Activated CD4-positive, alpha-beta T cell treated with anti-CD3 and anti-CD28 coated beads for 36 hours (primary cell): ENCODE data around the gene FERMT3. TPM values are rescaled to one million over a fixed set of nuclear protein-coding genes. Genes with fewer than 3 reads are reported as not detected.

Experiments used
- ATAC-seq: fragments of 200-7000 bp; cut with Tn5 transposase; one replicate; pipeline ENCODE4 v1.10.0; 2021; ENCODE audit warnings: mild to moderate bottlenecking, moderate library complexity
- CTCF ChIA-PET: fragments of 350-600 bp; sonication (Branson Sonifier 250); formaldehyde crosslinking; loops from one replicate; lab custom pipeline; 2021; ENCODE audit warnings: antibody characterized with exemption; lab: Charles Lee
- POLR2A ChIA-PET: fragments of 350-600 bp; sonication (Branson Sonifier 250); formaldehyde crosslinking; loops from one replicate; lab custom pipeline; 2021; ENCODE audit warnings: antibody characterized with exemption, inconsistent platforms; lab: Charles Lee
- DNase-seq: peaks from one replicate; pipeline ENCODE4 v3.0.0-alpha.2; 2020
- H3K27ac Mint-ChIP-seq: one replicate; pipeline ENCODE4 v1.8.0; 2021; ENCODE audit warnings: mixed read lengths
- H3K27me3 Mint-ChIP-seq: one replicate; pipeline ENCODE4 v1.8.0; 2021; ENCODE audit warnings: mixed read lengths
- H3K36me3 Mint-ChIP-seq: one replicate; pipeline ENCODE4 v1.8.0; 2021; ENCODE audit warnings: low read depth, mixed read lengths
- H3K4me1 Mint-ChIP-seq: one replicate; pipeline ENCODE4 v1.8.0; 2021; ENCODE audit warnings: mixed read lengths
- H3K4me3 Mint-ChIP-seq: one replicate; pipeline ENCODE4 v1.8.0; 2021; ENCODE audit warnings: mild to moderate bottlenecking, moderate library complexity, mixed read lengths
- H3K9me3 Mint-ChIP-seq: one replicate; pipeline ENCODE4 v1.8.0; 2021; ENCODE audit warnings: low read depth, mixed read lengths
- intact Hi-C, 2 experiments: fragments of 100-400 bp; cut with DNase I in 1 of 2; cut with micrococcal nuclease in 1 of 2; formaldehyde crosslinking; loops; one replicate each; pipeline versions ENCODE4 v1.14.2 to v1.15.1; 2022 to 2024; cut with DNase I, micrococcal nuclease
- total RNA-seq, 2 experiments: library from RNA; stranded (reverse); gene quantifications; one replicate each; pipeline ENCODE4 v1.2.3, GENCODE V29; 2021

The FERMT3 gene
- total RNA-seq, 2 experiments from 2014 or later, result 182 to 184 TPM

DNA sequence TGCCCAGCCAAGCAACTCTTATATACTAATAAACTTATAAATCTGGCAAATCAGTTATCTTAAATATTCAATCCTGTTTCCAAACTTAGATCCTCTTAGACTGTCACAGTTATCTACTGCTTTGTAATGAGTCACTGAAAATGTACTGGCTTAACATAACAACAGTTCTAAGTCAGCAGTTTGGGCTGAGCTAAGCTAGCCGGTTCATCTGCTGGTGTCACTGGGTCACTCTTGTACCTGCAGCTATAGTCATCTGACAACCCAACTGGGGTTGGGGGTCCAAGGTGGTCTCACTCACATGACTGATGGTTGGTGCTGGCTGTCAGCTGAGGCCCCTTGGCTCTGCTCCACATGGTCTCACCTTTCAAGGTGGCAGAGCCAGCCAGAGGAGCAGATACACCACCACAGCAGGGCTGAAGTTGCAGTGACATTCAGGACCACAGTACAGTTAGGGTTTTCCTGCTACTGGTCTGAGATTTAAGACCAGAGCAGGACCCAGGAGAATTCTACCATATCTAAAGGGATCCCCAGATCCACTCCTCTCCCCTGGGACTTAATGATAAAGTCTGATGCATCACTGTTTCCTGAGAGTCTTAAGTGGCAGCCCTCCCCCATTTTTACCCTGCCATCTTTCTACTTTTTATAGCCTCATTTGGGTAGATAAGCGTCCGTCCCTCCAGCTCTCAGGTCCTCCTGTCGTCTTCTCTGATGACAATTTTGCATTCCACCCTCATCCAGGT is 32.7 kb upstream of the FERMT3 start:
- ChIA-PET CTCF (no interaction called here), POLR2A (no interaction called here)
- Mint-ChIP-seq H3K36me3 (peaks cover 14% of the 10 kb centered on the region), H3K27me3 (no peaks in the 10 kb centered on the region), H3K27ac (peak overlapping the region; percentile 31), H3K9me3 (peaks cover 4% of the 10 kb centered on the region), H3K4me3 (no peak overlapping the region), H3K4me1 (peaks cover 19% of the 10 kb centered on the region)
- intact Hi-C loops, result no loop called here
- DNase-seq (no peak), ATAC-seq (no peak)

DNA sequence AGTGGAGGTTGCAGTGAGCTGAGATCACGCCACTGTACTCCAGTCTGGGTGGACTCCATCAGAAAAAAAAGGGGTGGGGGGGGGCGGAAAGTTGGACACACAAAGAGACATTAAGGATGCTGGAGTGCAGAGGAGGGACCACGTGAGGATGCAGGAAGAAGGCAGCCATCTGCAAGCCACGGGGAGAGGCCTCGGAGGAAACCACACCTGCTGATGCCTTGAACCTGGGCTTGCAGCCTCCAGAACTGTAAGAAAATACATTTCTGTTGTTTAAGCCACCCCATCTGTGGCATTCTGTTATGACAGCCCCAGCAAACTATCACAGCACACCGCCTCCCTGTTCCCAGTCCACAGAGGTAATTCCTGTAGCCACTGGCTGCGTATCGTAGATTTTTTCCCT is 29.8 kb upstream of the FERMT3 start:
- H3K36me3 Mint-ChIP-seq, result peaks cover 15% of the 10 kb centered on the region
- no peak overlapping the region for H3K4me3 Mint-ChIP-seq
- CTCF ChIA-PET, result interaction anchor here (1.6 kb wide), 1 partner anchor 9 kb away, joined by 8 read pairs; the partner anchor contains the start of gene STIP1
- POLR2A ChIA-PET, result no interaction called here
- DNase-seq (no peak), ATAC-seq (no peak)
- H3K9me3 Mint-ChIP-seq, result peaks cover 4% of the 10 kb centered on the region
- H3K27me3 Mint-ChIP-seq, result no peaks in the 10 kb centered on the region
- intact Hi-C loops, result no loop called here
- H3K27ac Mint-ChIP-seq, result peak overlapping the region; percentile 42
- H3K4me1 Mint-ChIP-seq, result peaks cover 28% of the 10 kb centered on the region

DNA sequence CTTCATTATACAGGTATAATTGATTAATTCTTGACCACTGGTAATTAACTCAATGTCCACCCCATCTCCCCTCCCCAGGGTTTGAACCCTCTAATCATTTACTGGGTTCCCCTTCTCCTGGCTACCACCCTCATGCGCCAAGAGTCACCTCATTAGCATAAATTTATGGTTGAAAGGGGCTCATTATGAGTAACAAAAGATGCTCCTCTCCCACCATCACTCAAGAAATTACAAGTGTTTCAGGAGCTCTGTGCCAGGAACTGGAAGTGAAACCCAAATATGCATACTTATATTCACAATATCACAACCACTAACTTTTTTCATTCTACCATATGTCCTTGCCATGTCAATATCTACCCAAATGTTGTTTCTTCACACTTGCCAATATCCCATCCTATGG is 28.3 kb upstream of the FERMT3 start:
- ATAC-seq (peak; percentile 48), DNase-seq (no peak)
- CTCF ChIA-PET, result interaction anchor here (0.7 to 1.0 kb wide), 2 partner anchors 25 to 176 kb away, joined by 3 read pairs; no protein-coding TSS in a partner anchor
- POLR2A ChIA-PET, result interaction anchor here (0.5 to 0.6 kb wide), 2 partner anchors 9 to 11 kb away, joined by 3 read pairs; no protein-coding TSS in a partner anchor
- no peaks in the 10 kb centered on the region for H3K27me3 Mint-ChIP-seq
- H3K9me3 Mint-ChIP-seq, result peaks cover 4% of the 10 kb centered on the region
- peaks cover 36% of the 10 kb centered on the region for H3K4me1 Mint-ChIP-seq
- no peak overlapping the region for H3K27ac Mint-ChIP-seq
- peaks cover 15% of the 10 kb centered on the region for H3K36me3 Mint-ChIP-seq
- H3K4me3 Mint-ChIP-seq, result no peak overlapping the region
- intact Hi-C loops, result no loop called here

DNA sequence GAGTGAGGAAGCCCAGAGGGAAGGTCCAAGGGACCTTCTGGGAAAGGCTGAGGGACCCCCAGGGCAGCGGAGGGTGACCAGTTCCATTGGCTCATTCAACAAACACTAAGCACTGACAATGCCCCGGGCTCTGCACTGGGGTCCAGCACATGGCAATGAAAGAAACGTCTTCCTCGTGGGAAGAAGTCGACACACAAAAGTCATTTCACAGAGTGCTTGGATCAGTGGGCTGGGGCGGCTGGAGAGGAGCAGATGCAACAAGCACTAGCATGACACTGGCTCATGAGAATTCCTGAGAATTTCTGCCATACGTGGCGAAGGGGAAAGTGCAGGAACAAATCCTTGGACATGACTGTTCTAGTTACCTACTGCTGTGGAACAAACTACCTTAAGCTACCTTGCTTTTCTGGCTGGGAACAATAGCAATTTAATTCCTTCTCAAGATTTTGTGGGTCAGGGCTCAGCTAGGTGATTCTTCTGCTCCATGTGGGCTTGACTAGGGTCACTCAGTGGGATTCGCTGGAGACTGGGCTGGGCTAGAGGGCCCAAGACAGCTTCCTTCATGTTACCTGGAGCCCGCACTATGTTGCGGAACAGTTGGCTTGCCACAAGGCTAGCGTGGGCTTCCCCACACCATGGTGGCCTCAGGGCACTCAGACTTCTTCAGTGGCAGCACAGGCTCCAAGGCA is 27.4 kb upstream of the FERMT3 start:
- Mint-ChIP-seq H3K27me3 (no peaks in the 10 kb centered on the region), H3K27ac (no peak overlapping the region), H3K36me3 (peaks cover 11% of the 10 kb centered on the region), H3K4me1 (peaks cover 45% of the 10 kb centered on the region), H3K9me3 (peaks cover 2% of the 10 kb centered on the region), H3K4me3 (no peak overlapping the region)
- no peak for ATAC-seq
- no peak for DNase-seq
- ChIA-PET POLR2A (no interaction called here), CTCF (interaction anchor here (1.1 kb wide), 1 partner anchor 95 kb away, joined by 3 read pairs; no protein-coding TSS in a partner anchor)
- intact Hi-C loops, result no loop called here

DNA sequence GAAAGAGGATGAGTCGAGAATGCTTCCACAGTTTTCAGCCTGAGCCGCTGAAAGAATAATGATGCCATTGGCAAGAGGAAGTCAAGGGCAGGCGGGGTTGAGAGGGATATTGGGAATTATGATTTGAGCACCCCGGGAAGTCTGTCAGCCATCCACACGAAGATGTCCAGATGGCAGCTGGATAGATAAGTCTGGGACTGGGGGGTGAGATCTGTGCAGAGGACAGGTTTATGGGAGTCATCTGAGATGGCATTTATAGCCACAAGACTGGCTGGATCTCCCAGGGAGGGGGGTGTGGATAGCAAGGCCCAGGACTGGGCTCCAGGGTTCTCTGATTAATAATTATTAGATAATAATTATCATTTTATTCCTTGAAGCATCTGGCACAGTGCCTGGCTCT is 25.6 kb upstream of the FERMT3 start:
- no peaks in the 10 kb centered on the region for H3K9me3 Mint-ChIP-seq
- ATAC-seq (no peak), DNase-seq (no peak)
- intact Hi-C loops, result loop anchor here in 1 of 2 experiments (10.0 kb wide), 1 partner anchor 1296 kb away; the partner anchor contains the start of gene SLC3A2
- peaks cover 47% of the 10 kb centered on the region for H3K4me1 Mint-ChIP-seq
- no peaks in the 10 kb centered on the region for H3K27me3 Mint-ChIP-seq
- CTCF ChIA-PET, result interaction anchor here (1.3 kb wide), 1 partner anchor 268 kb away, joined by 3 read pairs; no protein-coding TSS in a partner anchor
- no peak overlapping the region for H3K4me3 Mint-ChIP-seq
- H3K27ac Mint-ChIP-seq, result no peak overlapping the region
- POLR2A ChIA-PET, result interaction anchor here (0.6 kb wide), 1 partner anchor 25 kb away, joined by 6 read pairs; no protein-coding TSS in a partner anchor
- H3K36me3 Mint-ChIP-seq, result peaks cover 8% of the 10 kb centered on the region

DNA sequence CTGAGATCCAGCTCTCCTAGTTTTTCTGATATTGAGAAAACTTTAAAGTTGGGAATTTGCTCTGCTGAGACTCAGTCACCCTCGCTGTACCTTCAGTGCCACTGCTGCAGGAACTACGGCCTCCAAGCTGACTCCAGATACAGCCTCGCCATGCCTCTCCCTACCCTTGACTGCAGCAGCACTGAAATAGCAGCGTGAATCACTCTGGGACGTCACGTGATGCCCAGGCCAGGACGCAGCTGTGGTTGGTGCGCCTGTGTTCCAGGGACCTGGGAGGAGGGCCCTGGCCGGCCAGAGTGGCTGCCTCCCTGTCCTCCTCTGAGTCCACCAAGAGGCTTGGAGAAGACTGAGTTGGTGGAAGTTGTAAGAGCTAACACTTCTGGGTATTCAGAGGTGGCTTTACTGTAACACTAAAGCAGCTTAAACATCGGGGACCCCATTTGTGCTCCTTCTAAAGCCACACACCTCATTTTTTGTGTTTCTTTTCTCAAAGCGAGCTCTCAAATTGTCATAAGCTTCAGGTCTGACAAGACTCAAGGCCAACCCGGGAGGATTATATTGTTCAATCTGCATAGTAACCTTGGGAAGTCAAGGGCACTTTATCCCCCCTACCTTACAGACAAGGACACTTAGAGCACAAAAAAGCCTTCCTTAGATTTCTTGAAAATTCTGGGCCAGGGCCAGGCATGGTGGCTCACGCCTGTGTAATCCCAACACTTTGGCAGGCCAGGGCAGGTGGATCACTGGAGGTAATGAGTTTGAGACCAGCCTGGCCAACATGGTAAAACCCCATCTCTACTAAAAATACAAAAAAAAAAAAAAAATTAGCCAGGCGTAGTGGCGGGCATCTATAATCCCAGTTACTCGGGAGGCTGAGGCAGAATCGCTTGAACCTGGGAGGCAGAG is 24.8 kb upstream of the FERMT3 start:
- ChIA-PET POLR2A (interaction anchor here (0.6 to 0.7 kb wide), 2 partner anchors 26 to 1340 kb away, joined by 4 to 6 read pairs; no protein-coding TSS in a partner anchor), CTCF (interaction anchor here (0.6 to 1.3 kb wide), 2 partner anchors 267 to 688 kb away, joined by 3 read pairs; no protein-coding TSS in a partner anchor)
- Mint-ChIP-seq H3K36me3 (peaks cover 8% of the 10 kb centered on the region), H3K9me3 (no peaks in the 10 kb centered on the region), H3K4me1 (peaks cover 45% of the 10 kb centered on the region), H3K27me3 (no peaks in the 10 kb centered on the region), H3K4me3 (no peak overlapping the region), H3K27ac (peak overlapping the region; percentile 42)
- intact Hi-C loops, result loop anchor here in 1 of 2 experiments (10.0 kb wide), 1 partner anchor 1297 kb away; the partner anchor contains the start of gene SLC3A2
- DNase-seq, result peak; percentile 81
- no peak for ATAC-seq

DNA sequence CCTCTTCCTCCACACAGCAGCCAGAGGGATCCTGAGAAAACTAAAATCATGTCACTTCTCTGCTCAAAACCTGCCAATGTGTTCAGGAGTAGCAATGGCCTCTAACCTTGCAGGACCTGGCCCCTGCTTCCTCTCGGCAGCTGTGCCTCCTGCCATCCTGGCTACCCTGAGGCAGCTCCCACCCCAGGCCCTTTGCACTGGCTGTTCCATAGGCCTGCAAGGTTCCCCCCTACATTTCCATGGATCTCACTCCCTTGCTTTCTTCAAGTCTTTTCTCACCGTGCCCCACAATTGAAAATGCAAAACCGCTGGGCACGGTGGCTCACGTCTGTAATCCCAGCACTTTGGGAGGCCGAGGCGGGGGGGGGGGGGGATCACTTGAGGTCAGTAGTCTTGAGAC is 22.6 kb upstream of the FERMT3 start:
- CTCF ChIA-PET, result interaction anchor here (0.7 to 0.9 kb wide), 2 partner anchors 21 to 212 kb away, joined by 3 to 4 read pairs; no protein-coding TSS in a partner anchor
- no peak for ATAC-seq
- no peak for DNase-seq
- POLR2A ChIA-PET, result no interaction called here
- peaks cover 34% of the 10 kb centered on the region for H3K4me1 Mint-ChIP-seq
- H3K36me3 Mint-ChIP-seq, result peaks cover 5% of the 10 kb centered on the region
- H3K9me3 Mint-ChIP-seq, result no peaks in the 10 kb centered on the region
- intact Hi-C loops, result loop anchor here (2.0 to 10.0 kb wide), 4 partner anchors 17 to 1299 kb away; partner anchors contain the start of genes MACROD1 (in 2 of the 2), RTN3 (in 1 of the 2), SF1 (in 1 of the 2) and SLC3A2 (in 1 of the 2)
- H3K27me3 Mint-ChIP-seq, result no peaks in the 10 kb centered on the region
- no peak overlapping the region for H3K27ac Mint-ChIP-seq
- H3K4me3 Mint-ChIP-seq, result no peak overlapping the region

DNA sequence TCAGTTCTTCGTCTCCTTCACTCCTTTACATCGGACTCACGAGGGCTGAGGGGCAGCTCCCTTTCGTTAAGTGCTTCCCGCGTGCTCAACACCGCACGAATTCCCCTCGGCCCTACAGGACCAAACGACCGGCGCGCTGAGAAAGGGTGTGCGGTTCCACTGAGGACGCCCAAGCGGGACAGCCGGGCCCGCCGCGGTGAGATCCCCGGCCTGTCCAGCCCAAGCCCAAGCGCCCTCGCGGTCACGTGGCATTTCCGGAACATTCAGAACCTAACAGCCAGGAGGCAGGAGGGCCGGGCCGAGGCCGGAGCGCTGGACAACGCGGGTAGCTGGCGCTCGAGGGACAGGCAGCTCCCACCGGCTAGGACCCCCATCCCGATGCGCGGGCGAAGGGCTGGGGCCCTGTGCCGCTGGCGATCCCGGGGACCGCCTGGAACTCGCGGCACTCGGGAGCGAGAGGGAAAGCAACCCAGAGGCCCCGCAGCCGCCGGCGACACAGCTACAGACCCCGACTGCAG is 21.3 kb upstream of the FERMT3 start:
- Mint-ChIP-seq H3K4me1 (peaks cover 40% of the 10 kb centered on the region), H3K36me3 (peaks cover 12% of the 10 kb centered on the region), H3K4me3 (no peak overlapping the region), H3K9me3 (no peaks in the 10 kb centered on the region), H3K27me3 (no peaks in the 10 kb centered on the region), H3K27ac (peak overlapping the region; percentile 92)
- ChIA-PET POLR2A (interaction anchor here (0.9 to 2.3 kb wide), 9 partner anchors 9 to 1432 kb away, joined by 3 to 24 read pairs (median 3); partner anchors contain the start of genes FERMT3, PPP1R14B, PRDX5 and TRMT112), CTCF (interaction anchor here (0.6 to 3.9 kb wide), 10 partner anchors 9 to 340 kb away, joined by 3 to 40 read pairs (median 4); partner anchors contain the start of genes FERMT3, FKBP2, PRDX5 and TRMT112)
- ATAC-seq (no peak), DNase-seq (no peak)
- intact Hi-C loops, result loop anchor here (1.0 to 10.0 kb wide), 13 partner anchors 18 to 1458 kb away; partner anchors contain the start of genes MACROD1 (in 2 of the 2), COX8A (in 1 of the 2), DNAJC4 (in 1 of the 2) and ESRRA (in 1 of the 2)

DNA sequence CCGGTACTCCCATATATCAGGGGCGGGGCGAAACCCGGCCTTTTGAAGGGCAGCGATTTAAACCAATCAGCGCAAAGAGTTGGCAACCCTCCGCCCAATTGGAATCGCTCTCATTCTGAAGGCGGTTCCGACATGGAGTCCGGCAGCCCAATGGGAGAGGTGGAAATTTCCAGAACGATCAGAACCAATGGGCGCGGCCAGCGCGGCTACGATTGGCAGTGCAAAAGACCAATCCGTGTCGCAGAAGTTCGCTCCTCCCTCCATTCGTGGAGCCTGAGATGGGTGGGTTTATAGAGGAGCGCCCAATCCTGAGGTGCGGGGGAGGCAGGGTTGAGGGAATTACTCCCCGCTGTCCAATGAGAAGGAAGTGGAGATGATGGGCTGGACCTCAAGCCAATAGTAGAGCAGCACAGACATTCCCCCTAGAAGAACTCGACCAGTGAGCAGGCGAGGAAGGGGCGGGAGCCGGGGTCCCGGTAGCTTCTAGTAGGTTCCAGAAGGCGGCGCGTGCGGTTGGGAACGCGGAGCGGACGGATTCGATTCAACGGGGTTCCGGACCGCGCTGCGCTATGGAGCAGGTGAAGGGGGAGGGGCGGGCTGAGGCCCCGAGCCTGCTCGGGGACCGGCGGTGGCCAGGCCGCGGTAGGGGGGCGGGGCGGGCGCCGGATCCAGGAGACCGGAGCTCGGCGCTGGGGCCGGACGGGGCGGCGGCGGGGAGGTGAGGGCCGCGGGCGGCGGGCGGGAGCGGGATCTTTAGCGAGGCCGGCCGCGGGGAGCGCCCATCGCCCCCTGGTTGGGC is 20.6 kb upstream of the FERMT3 start, which contains the start of gene STIP1:
STIP1 (plus strand) TSS at position 479 of the 799 bp plus-strand sequence; CDS start at position 570, 91 bp downstream.
- H3K4me3 Mint-ChIP-seq, result no peak within 1 kb of the TSS

More for the DNA sequence above, 20.6 kb upstream of the FERMT3 start, which contains the start of gene STIP1:
- Mint-ChIP-seq H3K27me3 (no peaks in the 10 kb centered on the region), H3K4me1 (peaks cover 42% of the 10 kb centered on the region), H3K27ac (peak within 1 kb of the TSS; percentile 92), H3K9me3 (no peaks in the 10 kb centered on the region), H3K36me3 (peaks cover 17% of the 10 kb centered on the region)
- ATAC-seq (peak; percentile 92), DNase-seq (peak; percentile 99)
- ChIA-PET CTCF (interaction anchor here (0.5 to 3.9 kb wide), 7 partner anchors 10 to 287 kb away, joined by 3 to 40 read pairs (median 5); partner anchors contain the start of genes FERMT3, FKBP2, PRDX5 and TRMT112), POLR2A (interaction anchor here (1.0 to 2.3 kb wide), 10 partner anchors 10 to 504 kb away, joined by 3 to 24 read pairs (median 4); partner anchors contain the start of genes FERMT3, NUDT22, PPP1R14B and PRDX5)
- intact Hi-C loops, result loop anchor here (1.0 to 10.0 kb wide), 18 partner anchors 19 to 1459 kb away; partner anchors contain the start of genes ESRRA (in 2 of the 2), MACROD1 (in 2 of the 2), NUDT22 (in 2 of the 2) and TRPT1 (in 2 of the 2)
